HG03575 (cell line): ENCODE data around the gene ATRNL1.
A peak's percentile ranks its signal among the peaks of the same experiment; 100 is the strongest.

Source experiments
- ATAC-seq: cut with Tn5 transposase; IDR thresholded peaks from one replicate; pipeline ENCODE4 v1.9.1; 2021; ENCODE audit not compliant: unreplicated experiment, insufficient number of reproducible peaks, low FRiP score; ENCODE audit errors: extremely low read depth

ATRNL1 gene

GRCh38 chr10:115854740-115855435, 761.7 kb downstream of the ATRNL1 start:
- no peak for ATAC-seq

GRCh38 chr10:115856580-115856979, 763.4 kb downstream of the ATRNL1 start:
- no peak for ATAC-seq

GRCh38 chr10:115857856-115858255, 764.7 kb downstream of the ATRNL1 start:
- no peak for ATAC-seq

- ATAC-seq: no peak
Observed at GRCh38 chr10:115860182-115861107, 767.3 kb downstream of the ATRNL1 start.

- no peak for ATAC-seq
Observed at GRCh38 chr10:115861455-115861854, 768.3 kb downstream of the ATRNL1 start.

- no peak for ATAC-seq
Observed at GRCh38 chr10:115861864-115862263, 768.7 kb downstream of the ATRNL1 start.

GRCh38 chr10:115866174-115866573, 773.0 kb downstream of the ATRNL1 start:
- no peak for ATAC-seq

GRCh38 chr10:115866691-115867090, 773.5 kb downstream of the ATRNL1 start:
- no peak for ATAC-seq

GRCh38 chr10:115867305-115867704, 774.1 kb downstream of the ATRNL1 start:
- ATAC-seq: no peak

- no peak for ATAC-seq
Observed at GRCh38 chr10:115871855-115872254, 778.7 kb downstream of the ATRNL1 start.

GRCh38 chr10:115875172-115875571, 782.0 kb downstream of the ATRNL1 start:
- ATAC-seq: no peak

GRCh38 chr10:115879372-115880089, 786.4 kb downstream of the ATRNL1 start:
- peak; percentile 73 for ATAC-seq

GRCh38 chr10:115882021-115882420, 788.9 kb downstream of the ATRNL1 start:
- ATAC-seq: no peak

- no peak for ATAC-seq
Observed at GRCh38 chr10:115883372-115883771, 790.2 kb downstream of the ATRNL1 start.

- ATAC-seq: no peak
Observed at GRCh38 chr10:115884331-115884730, 791.2 kb downstream of the ATRNL1 start.

- ATAC-seq: no peak
Observed at GRCh38 chr10:115895166-115895565, 802.0 kb downstream of the ATRNL1 start.

GRCh38 chr10:115898242-115898641, 805.1 kb downstream of the ATRNL1 start:
- no peak for ATAC-seq

- ATAC-seq: no peak
Observed at GRCh38 chr10:115902596-115902995, 809.4 kb downstream of the ATRNL1 start.

GRCh38 chr10:115903207-115903606, 810.0 kb downstream of the ATRNL1 start:
- ATAC-seq: no peak

GRCh38 chr10:115903845-115904244, 810.7 kb downstream of the ATRNL1 start:
- no peak for ATAC-seq
